HAP-1 (cell line): ENCODE data around the gene PODN.

ENCODE experiments used
- DNase-seq, 2 experiments: peaks; one replicate each; pipeline ENCODE4 v3.0.0-alpha.2; 2016 to 2020; ENCODE audit warnings: low spot score in 2 of 2
- H3K27me3 ChIP-seq: fragments of 250-450 bp; sonication (Bioruptor Pico); 2 replicates; pipeline ENCODE4 v1.5.1; 2020; ENCODE audit warnings: low read depth, mild to moderate bottlenecking, moderate library complexity
- H3K36me3 ChIP-seq: fragments of 250-450 bp; sonication (Bioruptor Pico); replicated peaks from 2 replicates; pipeline ENCODE4 v1.5.1; 2020; ENCODE audit warnings: mild to moderate bottlenecking
- H3K4me1 ChIP-seq: fragments of 250-450 bp; sonication (Bioruptor Pico); 2 replicates; pipeline ENCODE4 v1.5.1; 2020; ENCODE audit warnings: mild to moderate bottlenecking
- H3K4me3 ChIP-seq: fragments of 250-450 bp; sonication (Bioruptor Pico); 2 replicates; pipeline ENCODE4 v1.5.1; 2020; ENCODE audit warnings: mild to moderate bottlenecking, moderate library complexity
- H3K9me3 ChIP-seq: fragments of 250-450 bp; sonication (Bioruptor Pico); 2 replicates; pipeline ENCODE4 v1.5.1; 2020; ENCODE audit warnings: mild to moderate bottlenecking, moderate library complexity
- in situ Hi-C: fragments of 300-500 bp; cut with MboI; formaldehyde crosslinking; loops from 3 replicates; pipeline ENCODE4 v1.14.3; 2020; ENCODE audit warnings: low sequenced_read_pairs, inconsistent platforms, mixed read lengths

PODN gene

GRCh38 chr1:53038566-53038965, 23.4 kb upstream of the PODN start:
- in situ Hi-C loops = no loop called here
- H3K4me3 ChIP-seq = no peak overlapping the region
- no peaks in the 10 kb centered on the region for H3K36me3 ChIP-seq
- H3K9me3 ChIP-seq = no peaks in the 10 kb centered on the region
- no peaks in the 10 kb centered on the region for H3K4me1 ChIP-seq
- H3K27me3 ChIP-seq = no peaks in the 10 kb centered on the region
- no peak for DNase-seq

GRCh38 chr1:53043271-53043670, 18.7 kb upstream of the PODN start:
- Histone ChIP-seq H3K27me3 (no peaks in the 10 kb centered on the region), H3K36me3 (no peaks in the 10 kb centered on the region), H3K4me3 (no peak overlapping the region), H3K9me3 (no peaks in the 10 kb centered on the region), H3K4me1 (no peaks in the 10 kb centered on the region)
- DNase-seq = no peak
- in situ Hi-C loops = no loop called here

- in situ Hi-C loops = no loop called here
- Histone ChIP-seq H3K4me1 (peaks cover 9% of the 10 kb centered on the region), H3K4me3 (no peak overlapping the region), H3K36me3 (no peaks in the 10 kb centered on the region), H3K27me3 (no peaks in the 10 kb centered on the region), H3K9me3 (no peaks in the 10 kb centered on the region)
- no peak for DNase-seq
These were observed 17.1 kb upstream of the PODN start for GRCh38 chr1:53044926-53045325.

- in situ Hi-C loops = no loop called here
- Histone ChIP-seq H3K4me1 (peaks cover 17% of the 10 kb centered on the region), H3K27me3 (no peaks in the 10 kb centered on the region), H3K9me3 (no peaks in the 10 kb centered on the region), H3K4me3 (no peak overlapping the region), H3K36me3 (no peaks in the 10 kb centered on the region)
- no peak for DNase-seq
These were observed 15.1 kb upstream of the PODN start for GRCh38 chr1:53046930-53047329.

DNA sequence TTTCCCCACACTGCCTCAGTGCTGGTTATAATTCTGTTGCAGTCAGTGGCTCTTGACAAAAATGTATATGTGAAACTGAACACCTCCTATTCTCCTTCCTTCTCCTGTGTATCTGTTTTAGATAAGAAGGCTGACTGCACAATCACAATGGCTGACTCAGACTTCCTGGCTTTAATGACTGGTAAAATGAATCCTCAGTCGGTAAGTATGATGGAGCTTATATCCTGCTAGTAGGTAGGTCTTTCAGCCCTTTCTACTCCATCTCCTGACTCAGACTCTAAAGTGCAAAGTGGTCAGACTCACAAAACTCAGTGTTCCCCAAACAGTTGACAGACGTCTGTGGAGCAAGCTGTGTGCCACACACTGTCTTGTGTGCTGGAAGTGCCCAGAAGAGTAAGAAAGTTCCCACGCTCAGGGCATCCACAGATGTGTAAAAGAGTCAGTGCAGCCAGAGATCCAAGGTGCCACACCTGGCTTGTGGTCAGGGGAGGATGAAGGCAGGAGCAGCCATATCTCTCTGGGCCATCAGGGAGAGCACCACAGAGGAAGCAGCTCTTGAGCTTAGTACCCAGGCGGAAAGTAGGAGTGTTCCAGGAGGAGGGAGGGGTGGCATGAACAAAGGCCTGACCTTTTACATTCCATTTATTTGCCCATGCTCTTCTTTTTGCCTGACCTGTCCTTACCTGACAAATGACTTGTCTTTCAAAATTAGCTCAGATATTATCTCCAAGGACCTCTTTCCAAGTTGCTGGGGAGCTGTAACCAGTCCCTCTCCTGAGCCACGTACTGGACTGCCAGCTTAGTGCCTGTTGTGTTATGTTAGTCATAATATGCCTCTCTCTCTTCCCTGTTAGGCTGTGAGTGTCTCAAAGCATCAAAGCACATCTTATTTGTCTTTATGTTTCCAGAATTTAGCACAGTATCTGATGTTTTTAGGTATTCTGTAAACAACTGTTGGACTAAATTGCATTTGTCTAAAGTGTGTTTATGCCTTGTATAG, 14.0 kb upstream of the PODN start:
- H3K9me3 ChIP-seq = no peaks in the 10 kb centered on the region
- H3K27me3 ChIP-seq = no peaks in the 10 kb centered on the region
- in situ Hi-C loops = no loop called here
- no peak for DNase-seq
- H3K4me1 ChIP-seq = peaks cover 17% of the 10 kb centered on the region
- H3K36me3 ChIP-seq = no peaks in the 10 kb centered on the region
- H3K4me3 ChIP-seq = no peak overlapping the region

DNA sequence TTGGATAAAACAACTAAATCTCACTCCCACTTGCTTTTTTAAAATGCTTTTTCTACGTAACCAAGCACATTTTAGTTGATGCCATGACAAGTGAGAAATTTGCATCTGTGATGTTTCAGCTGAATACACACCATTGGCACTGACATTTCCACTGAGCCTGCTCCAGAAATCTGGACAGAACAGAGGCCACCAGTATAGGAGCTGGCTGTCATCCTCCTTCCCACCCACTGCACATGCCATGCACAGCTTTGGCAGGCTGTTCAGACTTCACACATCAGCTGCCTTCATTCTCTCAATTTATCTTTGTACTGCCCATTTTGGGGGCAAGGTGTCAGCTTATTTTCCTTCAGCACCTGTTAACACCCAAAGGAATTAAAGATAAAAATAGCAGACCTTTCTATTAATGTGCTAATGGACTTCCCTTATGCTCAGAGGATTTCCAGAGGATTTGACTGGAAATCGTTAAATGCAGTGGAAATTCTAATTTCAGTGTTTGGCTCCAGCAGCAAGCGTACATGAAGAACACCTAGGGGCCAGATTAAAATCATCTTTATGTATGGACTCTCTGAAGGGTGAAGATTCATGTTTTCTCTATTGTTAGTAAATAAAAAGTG, 12.9 kb upstream of the PODN start:
- Histone ChIP-seq H3K9me3 (no peaks in the 10 kb centered on the region), H3K27me3 (no peaks in the 10 kb centered on the region), H3K4me3 (no peak overlapping the region), H3K36me3 (no peaks in the 10 kb centered on the region), H3K4me1 (peaks cover 17% of the 10 kb centered on the region)
- in situ Hi-C loops = no loop called here
- DNase-seq = peak in 1 of 2 experiments; percentile 51

- no peaks in the 10 kb centered on the region for H3K27me3 ChIP-seq
- H3K9me3 ChIP-seq = no peaks in the 10 kb centered on the region
- H3K36me3 ChIP-seq = no peaks in the 10 kb centered on the region
- H3K4me1 ChIP-seq = peaks cover 17% of the 10 kb centered on the region
- no peak for DNase-seq
- in situ Hi-C loops = no loop called here
- no peak overlapping the region for H3K4me3 ChIP-seq
These were observed 12.4 kb upstream of the PODN start for GRCh38 chr1:53049574-53049967.

DNA sequence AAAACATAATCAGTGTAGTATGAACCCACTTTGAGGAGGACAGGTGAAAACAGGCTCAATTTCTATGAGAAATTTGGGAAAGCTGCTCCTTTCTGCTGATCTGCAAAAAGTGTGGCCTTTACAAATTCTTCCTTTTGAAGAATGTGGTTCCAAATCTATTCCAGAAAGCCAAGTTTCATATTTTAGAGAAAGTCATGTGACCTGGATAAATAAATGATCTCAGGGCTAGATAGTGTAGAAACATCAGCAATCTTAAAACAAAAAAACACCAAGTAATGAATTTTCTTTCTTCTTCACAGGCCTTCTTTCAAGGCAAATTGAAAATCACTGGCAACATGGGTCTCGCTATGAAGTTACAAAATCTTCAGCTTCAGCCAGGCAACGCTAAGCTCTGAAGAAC, 11.7 kb upstream of the PODN start:
- peaks cover 17% of the 10 kb centered on the region for H3K4me1 ChIP-seq
- in situ Hi-C loops = no loop called here
- H3K4me3 ChIP-seq = no peak overlapping the region
- DNase-seq = no peak
- H3K36me3 ChIP-seq = no peaks in the 10 kb centered on the region
- no peaks in the 10 kb centered on the region for H3K27me3 ChIP-seq
- H3K9me3 ChIP-seq = no peaks in the 10 kb centered on the region

DNA sequence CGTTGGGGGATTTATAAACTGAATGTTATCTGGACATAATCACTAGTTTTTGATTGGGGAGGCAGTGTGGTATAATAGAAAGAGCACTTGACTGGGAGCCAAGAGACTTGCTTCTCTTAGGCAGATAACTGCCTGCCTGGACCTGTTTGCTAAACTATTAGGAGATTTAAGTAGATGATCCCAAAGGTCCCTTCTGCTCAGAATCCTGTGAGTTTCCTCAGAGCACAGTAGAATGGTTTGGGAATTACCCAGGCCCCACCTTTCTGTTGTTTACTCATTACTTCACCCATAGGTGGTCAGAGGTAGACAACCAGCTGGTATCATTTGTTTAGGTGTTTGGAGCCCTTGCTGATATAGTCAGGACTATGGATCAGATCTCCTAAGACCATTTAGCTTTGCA, 10.3 kb upstream of the PODN start:
- no peak for DNase-seq
- Histone ChIP-seq H3K4me1 (peaks cover 17% of the 10 kb centered on the region), H3K4me3 (no peak overlapping the region), H3K36me3 (no peaks in the 10 kb centered on the region), H3K27me3 (no peaks in the 10 kb centered on the region), H3K9me3 (no peaks in the 10 kb centered on the region)
- in situ Hi-C loops = no loop called here

- H3K36me3 ChIP-seq = no peaks in the 10 kb centered on the region
- DNase-seq = no peak
- in situ Hi-C loops = no loop called here
These were observed 4.9 kb upstream of the PODN start for GRCh38 chr1:53057127-53057526.

DNA sequence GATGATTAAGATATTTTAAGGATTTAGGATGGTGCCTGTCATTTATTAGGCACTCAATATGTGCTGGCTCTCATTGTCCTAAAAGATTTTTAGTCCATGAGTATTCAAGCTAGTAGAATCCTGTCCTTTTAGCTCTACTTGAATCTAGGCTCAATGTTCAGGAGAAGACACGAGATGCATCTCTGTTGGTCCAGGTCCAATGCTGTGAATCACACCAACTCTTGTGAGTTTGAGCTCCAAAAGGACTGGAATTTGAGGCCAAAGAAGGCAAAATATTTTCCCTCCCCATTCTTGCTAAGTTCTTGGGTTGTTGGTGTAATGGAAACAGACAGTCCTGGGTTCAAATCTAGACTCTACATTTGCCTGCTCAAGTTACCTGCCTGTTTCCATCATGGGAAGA, 1.4 kb upstream of the PODN start:
- DNase-seq = no peak
- no peaks in the 10 kb centered on the region for H3K4me1 ChIP-seq
- peaks cover 36% of the 10 kb centered on the region for H3K27me3 ChIP-seq
- H3K9me3 ChIP-seq = no peaks in the 10 kb centered on the region
- no peak overlapping the region for H3K4me3 ChIP-seq
- in situ Hi-C loops = no loop called here
- H3K36me3 ChIP-seq = no peaks in the 10 kb centered on the region

More at GRCh38 chr1:53057127-53057526, 4.9 kb upstream of the PODN start:
- Histone ChIP-seq H3K4me3 (no peak overlapping the region), H3K4me1 (no peaks in the 10 kb centered on the region), H3K9me3 (no peaks in the 10 kb centered on the region), H3K27me3 (peaks cover 25% of the 10 kb centered on the region)

DNA sequence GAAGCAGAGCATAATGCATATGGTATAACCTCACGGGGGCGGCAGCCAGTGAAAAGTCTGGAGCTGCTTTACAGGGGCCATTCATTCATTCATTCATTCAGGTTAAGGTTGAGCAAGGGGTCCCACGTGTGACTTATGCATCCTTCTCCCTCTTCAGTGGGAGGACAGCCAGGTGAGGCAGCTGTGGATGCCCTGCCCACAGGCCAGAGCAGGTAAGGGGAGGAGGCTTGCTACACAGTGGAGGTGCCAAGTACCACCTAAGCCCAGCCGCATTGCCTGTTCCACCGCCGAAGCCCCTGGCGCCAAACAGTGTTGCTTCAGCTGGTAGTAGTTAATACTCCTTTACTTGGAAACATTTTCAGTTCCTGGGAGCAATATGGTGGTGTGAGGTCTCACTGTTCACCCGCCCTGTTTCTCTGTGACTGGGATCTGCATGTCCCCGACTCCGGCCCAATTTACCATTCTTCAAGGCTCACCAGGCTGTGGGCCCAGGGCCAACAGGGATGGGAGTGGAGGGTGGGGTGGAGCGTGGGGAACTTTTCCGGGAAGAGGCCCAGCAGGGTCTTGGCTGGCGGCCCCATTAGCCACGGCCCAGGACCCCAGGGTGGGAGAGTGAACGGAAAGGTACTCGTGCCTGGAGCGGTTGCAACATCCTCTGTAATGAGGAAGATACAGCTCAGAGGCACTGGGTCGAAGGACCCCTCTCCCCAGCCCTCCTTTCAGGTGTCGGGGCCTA, 722 bp upstream of the PODN start:
- Histone ChIP-seq H3K4me1 (no peaks in the 10 kb centered on the region), H3K4me3 (peak overlapping the region; percentile 27), H3K27me3 (peaks cover 36% of the 10 kb centered on the region), H3K9me3 (no peaks in the 10 kb centered on the region), H3K36me3 (no peaks in the 10 kb centered on the region)
- DNase-seq = no peak
- in situ Hi-C loops = no loop called here

DNA sequence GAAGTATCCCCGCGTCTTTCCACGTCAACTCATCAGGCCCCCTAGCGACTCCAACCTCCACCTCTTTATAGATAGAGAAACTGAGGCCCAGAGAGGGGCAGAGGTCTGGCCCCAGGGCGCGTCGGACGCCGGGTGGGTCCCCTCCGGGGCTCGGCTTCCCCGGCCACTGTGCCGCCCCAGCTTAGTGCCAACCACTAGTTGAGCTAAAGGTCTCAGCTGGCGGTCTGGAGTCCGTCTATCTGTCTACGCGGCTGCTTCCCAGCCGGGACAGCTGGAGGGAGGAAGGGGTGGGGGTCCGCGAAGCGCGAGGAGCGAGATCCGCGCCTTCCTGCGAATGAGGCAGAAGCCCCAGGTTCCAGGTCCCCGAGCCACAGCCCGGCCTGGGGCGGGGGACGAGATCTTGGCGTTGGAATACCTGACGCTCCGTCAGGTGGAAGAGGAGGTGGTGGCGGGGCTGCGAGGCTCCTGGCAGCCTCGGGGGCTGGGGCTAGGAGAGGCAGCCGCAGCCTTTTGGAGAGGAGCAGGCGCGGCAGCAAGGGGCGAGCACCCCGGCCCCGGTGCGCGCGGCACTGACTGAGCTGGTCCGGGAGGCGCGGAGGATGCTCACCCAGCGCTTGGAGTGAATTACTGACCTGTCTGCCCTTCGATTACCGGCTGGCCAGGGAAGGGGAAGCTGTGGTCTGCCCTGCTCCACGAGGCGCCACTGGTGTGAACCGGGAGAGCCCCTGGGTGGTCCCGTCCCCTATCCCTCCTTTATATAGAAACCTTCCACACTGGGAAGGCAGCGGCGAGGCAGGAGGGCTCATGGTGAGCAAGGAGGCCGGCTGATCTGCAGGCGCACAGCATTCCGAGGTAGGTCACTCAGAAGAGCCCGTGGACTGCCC, 937 bp downstream of the PODN start:
- no peaks in the 10 kb centered on the region for H3K36me3 ChIP-seq
- H3K27me3 ChIP-seq = peaks cover 36% of the 10 kb centered on the region
- peak overlapping the region; percentile 27 for H3K4me3 ChIP-seq
- in situ Hi-C loops = no loop called here
- H3K4me1 ChIP-seq = no peaks in the 10 kb centered on the region
- DNase-seq = no peak
- no peaks in the 10 kb centered on the region for H3K9me3 ChIP-seq
